Prostate gland (tissue), 2 donors: ENCODE results near the gene CD180.

Source experiments
- POLR2A ChIP-seq: fragments of 450-650 bp; IDR thresholded peaks from one replicate; pipeline ENCODE4 v1.6.1; 2016; ENCODE audit warnings: antibody characterized with exemption, mild to moderate bottlenecking
- TF ChIP-seq, protein P1 (sequence below), 4 experiments: fragments of 200-600 bp in 2 of 4; fragments of 450-650 bp in 2 of 4; sonication (generic) in 2 of 4; IDR thresholded peaks; 1 replicate in 3 of 4; 2 replicates in 1 of 4; pipeline ENCODE4 v1.5.1; 2016 to 2019; ENCODE audit warnings: antibody characterized with exemption in 4 of 4, mild to moderate bottlenecking in 2 of 4, moderate library complexity in 2 of 4

DNA sequence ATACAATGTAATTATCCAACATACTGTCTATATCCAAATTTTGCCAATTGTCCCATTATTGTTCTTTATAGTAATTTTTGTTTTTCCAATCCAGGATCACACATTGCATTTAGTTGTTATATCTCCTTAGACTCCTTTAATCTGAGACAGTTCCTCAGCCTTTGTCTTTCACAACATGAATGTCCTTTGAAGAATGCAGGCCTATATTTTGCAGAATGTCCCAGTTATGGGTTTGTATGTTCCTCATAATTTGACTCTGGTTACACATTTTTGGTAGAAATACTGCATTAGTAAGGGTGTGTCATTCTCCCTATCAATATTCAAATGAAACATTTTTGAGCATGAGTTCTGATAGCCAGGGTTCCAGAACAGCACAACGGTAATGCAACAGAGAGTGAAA, 6.7 kb downstream of the CD180 start:
- TF ChIP-seq POLR2A = no peak
- TF ChIP-seq, protein P1, sequence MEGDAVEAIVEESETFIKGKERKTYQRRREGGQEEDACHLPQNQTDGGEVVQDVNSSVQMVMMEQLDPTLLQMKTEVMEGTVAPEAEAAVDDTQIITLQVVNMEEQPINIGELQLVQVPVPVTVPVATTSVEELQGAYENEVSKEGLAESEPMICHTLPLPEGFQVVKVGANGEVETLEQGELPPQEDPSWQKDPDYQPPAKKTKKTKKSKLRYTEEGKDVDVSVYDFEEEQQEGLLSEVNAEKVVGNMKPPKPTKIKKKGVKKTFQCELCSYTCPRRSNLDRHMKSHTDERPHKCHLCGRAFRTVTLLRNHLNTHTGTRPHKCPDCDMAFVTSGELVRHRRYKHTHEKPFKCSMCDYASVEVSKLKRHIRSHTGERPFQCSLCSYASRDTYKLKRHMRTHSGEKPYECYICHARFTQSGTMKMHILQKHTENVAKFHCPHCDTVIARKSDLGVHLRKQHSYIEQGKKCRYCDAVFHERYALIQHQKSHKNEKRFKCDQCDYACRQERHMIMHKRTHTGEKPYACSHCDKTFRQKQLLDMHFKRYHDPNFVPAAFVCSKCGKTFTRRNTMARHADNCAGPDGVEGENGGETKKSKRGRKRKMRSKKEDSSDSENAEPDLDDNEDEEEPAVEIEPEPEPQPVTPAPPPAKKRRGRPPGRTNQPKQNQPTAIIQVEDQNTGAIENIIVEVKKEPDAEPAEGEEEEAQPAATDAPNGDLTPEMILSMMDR (IDR thresholded peaks at IDR 0.05) = no peak
